B cell (primary cell): ENCODE data around the gene OR10A3. TPM values are rescaled to one million over a fixed set of nuclear protein-coding genes. Genes with fewer than 3 reads are reported as not detected.

ENCODE experiments used
- ATAC-seq: fragments of 200-7000 bp; cut with Tn5 transposase; one replicate; pipeline ENCODE4 v1.10.0; 2021; ENCODE audit warnings: low read depth, mild to moderate bottlenecking, moderate number of reproducible peaks, moderate library complexity
- CTCF ChIA-PET: fragments of 350-600 bp; sonication (Branson Sonifier 250); formaldehyde crosslinking; loops from one replicate; lab custom pipeline; 2021; ENCODE audit warnings: antibody characterized with exemption, inconsistent platforms; lab: Charles Lee
- POLR2A ChIA-PET: fragments of 350-600 bp; sonication (Branson Sonifier 250); formaldehyde crosslinking; loops from one replicate; lab custom pipeline; 2021; ENCODE audit warnings: antibody characterized with exemption; lab: Charles Lee
- DNase-seq: peaks from one replicate; pipeline ENCODE4 v3.0.0; 2013
- H2AFZ ChIP-seq: 2 replicates; pipeline ENCODE4 v1.6.1; 2012; ENCODE audit warnings: mild to moderate bottlenecking, low read depth, low read length; ENCODE audit not compliant: insufficient read depth, poor library complexity, severe bottlenecking
- H3K27ac ChIP-seq, 2 donors: 1 replicate in 1 of 2; 2 replicates in 1 of 2; pipeline ENCODE4 v1.5.1; 2012 to 2013; ENCODE audit warnings: low read length in 2 of 2, mild to moderate bottlenecking in 2 of 2, moderate library complexity in 1 of 2
- H3K27me3 ChIP-seq, 4 experiments: fragments of 200-600 bp in 1 of 4; sonication (generic) in 1 of 4; replicated peaks in 1 of 4; 1 replicate in 2 of 4; 2 replicates in 2 of 4; pipeline versions ENCODE4 v1.6.1 to v1.7.0; 2013 to 2016; ENCODE audit warnings: low read length in 3 of 4, mild to moderate bottlenecking in 2 of 4, mixed read lengths in 1 of 4, moderate library complexity in 1 of 4; ENCODE audit not compliant: insufficient read depth in 4 of 4, control insufficient read depth in 3 of 4; ENCODE audit errors: control extremely low read depth in 1 of 4
- H3K36me3 ChIP-seq, 2 experiments: replicated peaks in 1 of 2; 1 replicate in 1 of 2; 2 replicates in 1 of 2; pipeline versions ENCODE4 v1.6.1 to v1.7.1; 2013; ENCODE audit warnings: low read length in 1 of 2; ENCODE audit not compliant: insufficient read depth in 2 of 2, control insufficient read depth in 1 of 2; ENCODE audit errors: control extremely low read depth in 1 of 2, extremely low read depth in 1 of 2
- H3K4me1 ChIP-seq, 2 donors: fragments of 200-600 bp in 1 of 2; sonication (generic) in 1 of 2; 1 replicate in 1 of 2; 2 replicates in 1 of 2; pipeline versions ENCODE4 v1.5.1 to v1.6.1; 2013 to 2017; ENCODE audit warnings: low read length in 2 of 2; ENCODE audit not compliant: control insufficient read depth in 2 of 2, insufficient read depth in 2 of 2
- H3K4me2 ChIP-seq: replicated peaks from 2 replicates; pipeline ENCODE3; 2012; ENCODE audit warnings: mild to moderate bottlenecking, low read depth, low read length; ENCODE audit not compliant: poor library complexity, severe bottlenecking
- H3K4me3 ChIP-seq, 5 experiments: fragments of 200-600 bp in 1 of 5; sonication (generic) in 1 of 5; 1 replicate in 3 of 5; 2 replicates in 2 of 5; pipeline versions ENCODE4 v1.5.1 to v1.7.0; 2011 to 2016; ENCODE audit warnings: low read length in 4 of 5, mild to moderate bottlenecking in 4 of 5, low read depth in 2 of 5, control low read depth in 1 of 5, moderate library complexity in 1 of 5; ENCODE audit not compliant: insufficient read depth in 1 of 5; ENCODE audit errors: control extremely low read depth in 1 of 5, extremely low read depth in 1 of 5
- H3K79me2 ChIP-seq: fragments of 200-600 bp; sonication (generic); one replicate; pipeline ENCODE4 v1.6.0; 2016; ENCODE audit warnings: low read length; ENCODE audit not compliant: control insufficient read depth, insufficient read depth
- H3K9ac ChIP-seq: fragments of 200-600 bp; sonication (generic); 2 replicates; pipeline ENCODE4 v1.6.1; 2017; ENCODE audit warnings: mild to moderate bottlenecking, low read length, moderate library complexity
- H3K9me3 ChIP-seq, 3 donors: one replicate each; pipeline versions ENCODE4 v1.6.1 to v1.7.1; 2013; ENCODE audit warnings: low read length in 2 of 3; ENCODE audit not compliant: control insufficient read depth in 2 of 3, insufficient read depth in 1 of 3; ENCODE audit errors: control extremely low read depth in 1 of 3
- H4K20me1 ChIP-seq: 2 replicates; pipeline ENCODE4 v1.6.0; 2012; ENCODE audit warnings: mild to moderate bottlenecking, low read length; ENCODE audit not compliant: insufficient read depth, control insufficient read depth, poor library complexity, severe bottlenecking
- H3K27ac Mint-ChIP-seq: one replicate; pipeline ENCODE4 v1.8.0; 2021; ENCODE audit warnings: mixed read lengths
- H3K27me3 Mint-ChIP-seq: one replicate; pipeline ENCODE4 v1.8.0; 2021; ENCODE audit warnings: mixed read lengths
- H3K4me1 Mint-ChIP-seq: one replicate; pipeline ENCODE4 v1.8.0; 2021; ENCODE audit warnings: mixed read lengths
- H3K4me3 Mint-ChIP-seq: one replicate; pipeline ENCODE4 v1.8.0; 2021; ENCODE audit warnings: mixed read lengths
- H3K9me3 Mint-ChIP-seq: one replicate; pipeline ENCODE4 v1.8.0; 2022; ENCODE audit warnings: mixed read lengths; ENCODE audit not compliant: insufficient read depth
- CTCF ChIP-seq: fragments of 200-600 bp; IDR thresholded peaks from one replicate; pipeline ENCODE4 v1.8.0; 2022; ENCODE audit warnings: antibody characterized with exemption, mild to moderate bottlenecking
- EZH2 ChIP-seq: IDR thresholded peaks from 2 replicates; pipeline ENCODE4 v1.6.1; 2012; ENCODE audit warnings: borderline replicate concordance, low read depth, mild to moderate bottlenecking, moderate library complexity, low read length; ENCODE audit not compliant: insufficient read depth, poor library complexity, severe bottlenecking
- WGBS: methylation state at CpG from one replicate; pipeline ENCODE4 v1.1.5; 2013; ENCODE audit warnings: missing lambda C conversion rate; ENCODE audit not compliant: insufficient coverage; 5-methylcytosine and 5-hydroxymethylcytosine counted together
- intact Hi-C: fragments of 100-400 bp; cut with micrococcal nuclease; formaldehyde crosslinking; loops from one replicate; pipeline ENCODE4 v1.10.0; 2022
- polyA plus RNA-seq: library from polyadenylated mRNA; depleted of rRNA; stranded (reverse); fragments of >200 nt; gene quantifications from 2 replicates; pipeline ENCODE4 v1.2.3, GENCODE V29; 2012
- total RNA-seq, 2 donors: library from RNA; stranded (reverse); fragments of 120-200 nt in 1 of 2; gene quantifications; 1 replicate in 1 of 2; 2 replicates in 1 of 2; pipeline versions ENCODE4 v1.2.3 to v1.2.4, GENCODE V29; 2013 to 2022

The OR10A3 gene
- total and polyA plus RNA-seq, 2 donors (not counting 1 experiment from before 2014, with no cell fraction given), result not detected

GRCh38 chr11:7899418-7899817 lies 42.1 kb downstream of the OR10A3 start:
- no peak overlapping the region for H3K4me3 Mint-ChIP-seq
- CTCF ChIA-PET, result no interaction called here
- no peak for ATAC-seq

More at GRCh38 chr11:7899418-7899817, 42.1 kb downstream of the OR10A3 start:
- Histone ChIP-seq H3K9ac (no peak overlapping the region), H3K27me3 (peaks cover 0 to 3% (median 0%) of the 10 kb centered on the region in 4 experiments), H3K4me1 (no peaks in the 10 kb centered on the region), H3K4me3 (no peak overlapping the region), H3K27ac (no peak overlapping the region), H2AFZ (no peak overlapping the region), H4K20me1 (no peaks in the 10 kb centered on the region), H3K79me2 (no peaks in the 10 kb centered on the region), H3K4me2 (no peak overlapping the region), H3K9me3 (peaks cover 0 to 7% (median 0%) of the 10 kb centered on the region in 3 donors), H3K36me3 (no peaks in the 10 kb centered on the region)
- no peak for DNase-seq
- Mint-ChIP-seq H3K4me1 (no peaks in the 10 kb centered on the region), H3K9me3 (no peaks in the 10 kb centered on the region), H3K27me3 (peaks cover 28% of the 10 kb centered on the region), H3K27ac (no peak overlapping the region)
- intact Hi-C loops, result loop anchor here (10.0 kb wide), 1 partner anchor 305 kb away; no protein-coding TSS in a partner anchor
- WGBS, result 0% methylated on average over 1 of the region's 4 CpGs
- TF ChIP-seq EZH2 (no peak), CTCF (no peak)
- POLR2A ChIA-PET, result no interaction called here
